ENCODE measurements around the gene LUZP2.

DNA sequence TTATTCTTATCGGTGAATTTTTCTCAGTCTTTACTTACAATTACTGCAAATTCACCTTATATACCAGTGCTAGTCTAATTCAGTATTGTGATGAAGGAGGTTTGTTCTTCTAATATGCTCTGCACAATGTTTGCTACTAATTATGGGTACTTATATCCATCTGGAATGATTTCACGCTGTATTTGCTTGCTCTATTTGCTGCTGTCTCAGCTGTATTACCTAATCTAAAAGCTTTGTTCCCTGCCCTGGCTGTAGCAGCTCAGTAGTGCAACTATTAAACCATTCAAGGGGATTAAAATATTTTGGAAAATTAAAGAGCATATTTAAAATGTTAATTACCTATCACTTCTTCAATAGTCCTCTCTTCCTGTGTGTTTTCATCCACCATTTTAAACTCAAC, 375.3 kb downstream of the LUZP2 start:
- TF ChIP-seq POLR2A (IDR thresholded peaks at IDR 0.05; ENCODE audit: low read length), result no peak
- no peak for TF ChIP-seq GATA1 (IDR thresholded peaks at IDR 0.05; ENCODE audit: low read depth, low read length)
